ENCODE measurements around the gene PLA2G4D. TPM values are rescaled to one million over a fixed set of nuclear protein-coding genes. Genes with fewer than 3 reads are reported as not detected.

PLA2G4D gene
- total and polyA plus RNA-seq, 2 donors, result 0.28 to 2.7 TPM

GRCh38 chr15:42082823-42083604 is 11.3 kb downstream of the PLA2G4D start:
- H3K27me3 ChIP-seq (ENCODE audit: control insufficient read depth in 2 of 2, insufficient read depth in 1 of 2, low read length in 1 of 2), result peaks cover 0 to 2% of the 10 kb centered on the region in 2 donors
- no peak overlapping the region for H3K4me3 ChIP-seq (ENCODE audit: low read length in 2 of 2)
- H3K36me3 ChIP-seq (ENCODE audit: control insufficient read depth in 2 of 2, insufficient read depth in 2 of 2, low read length in 1 of 2), result no peaks in the 10 kb centered on the region
- no peak for DNase-seq (ENCODE audit: low read depth in 6 of 9, low spot score in 9 of 9)
- no peak overlapping the region for H3K27ac ChIP-seq (ENCODE audit: low read depth in 1 of 2, low read length in 1 of 2)
- WGBS, result 94% methylated on average over 17 of the region's 17 CpGs
- H3K4me1 ChIP-seq (ENCODE audit: control insufficient read depth in 2 of 2, insufficient read depth in 2 of 2, low read length in 2 of 2), result peaks cover 0 to 15% of the 10 kb centered on the region in 2 donors
- H3K9me3 ChIP-seq (ENCODE audit: control insufficient read depth in 2 of 2, insufficient read depth in 1 of 2, low read length in 1 of 2), result peaks cover 0 to 5% of the 10 kb centered on the region in 2 donors

- DNase-seq (ENCODE audit: low read depth in 6 of 9, low spot score in 9 of 9), result no peak
- H3K4me3 ChIP-seq (ENCODE audit: low read length in 2 of 2), result no peak overlapping the region
- no peak overlapping the region for H3K27ac ChIP-seq (ENCODE audit: low read depth in 1 of 2, low read length in 1 of 2)
- WGBS, result 93% methylated on average over 1 of the region's 1 CpG
- peaks cover 0 to 15% of the 10 kb centered on the region in 2 donors for H3K4me1 ChIP-seq (ENCODE audit: control insufficient read depth in 2 of 2, insufficient read depth in 2 of 2, low read length in 2 of 2)
- no peaks in the 10 kb centered on the region for H3K36me3 ChIP-seq (ENCODE audit: control insufficient read depth in 2 of 2, insufficient read depth in 2 of 2, low read length in 1 of 2)
- peaks cover 0 to 2% of the 10 kb centered on the region in 2 donors for H3K27me3 ChIP-seq (ENCODE audit: control insufficient read depth in 2 of 2, insufficient read depth in 1 of 2, low read length in 1 of 2)
- H3K9me3 ChIP-seq (ENCODE audit: control insufficient read depth in 2 of 2, insufficient read depth in 1 of 2, low read length in 1 of 2), result peaks cover 0 to 5% of the 10 kb centered on the region in 2 donors
Observed at GRCh38 chr15:42082141-42082540, 12.2 kb downstream of the PLA2G4D start.

GRCh38 chr15:42080919-42081830 is 13.2 kb downstream of the PLA2G4D start:
- Histone ChIP-seq H3K4me3 (ENCODE audit: low read length in 2 of 2) (no peak overlapping the region), H3K27me3 (ENCODE audit: control insufficient read depth in 2 of 2, insufficient read depth in 1 of 2, low read length in 1 of 2) (peaks cover 0 to 2% of the 10 kb centered on the region in 2 donors), H3K4me1 (ENCODE audit: control insufficient read depth in 2 of 2, insufficient read depth in 2 of 2, low read length in 2 of 2) (peaks cover 0 to 15% of the 10 kb centered on the region in 2 donors), H3K27ac (ENCODE audit: low read depth in 1 of 2, low read length in 1 of 2) (no peak overlapping the region), H3K36me3 (ENCODE audit: control insufficient read depth in 2 of 2, insufficient read depth in 2 of 2, low read length in 1 of 2) (no peaks in the 10 kb centered on the region), H3K9me3 (ENCODE audit: control insufficient read depth in 2 of 2, insufficient read depth in 1 of 2, low read length in 1 of 2) (peaks cover 0 to 5% of the 10 kb centered on the region in 2 donors)
- DNase-seq (ENCODE audit: low read depth in 6 of 9, low spot score in 9 of 9), result no peak
- WGBS, result 86% methylated on average over 11 of the region's 11 CpGs

- peaks cover 0 to 2% of the 10 kb centered on the region in 2 donors for H3K27me3 ChIP-seq (ENCODE audit: control insufficient read depth in 2 of 2, insufficient read depth in 1 of 2, low read length in 1 of 2)
Observed at GRCh38 chr15:42080186-42080918, 14.0 kb downstream of the PLA2G4D start.

GRCh38 chr15:42079401-42079908 is 14.9 kb downstream of the PLA2G4D start:
- 92% methylated on average over 31 of the region's 31 CpGs for WGBS
- no peaks in the 10 kb centered on the region for H3K36me3 ChIP-seq (ENCODE audit: control insufficient read depth in 2 of 2, insufficient read depth in 2 of 2, low read length in 1 of 2)
- H3K4me3 ChIP-seq (ENCODE audit: low read length in 2 of 2), result no peak overlapping the region
- H3K27me3 ChIP-seq (ENCODE audit: control insufficient read depth in 2 of 2, insufficient read depth in 1 of 2, low read length in 1 of 2), result peaks cover 0 to 2% of the 10 kb centered on the region in 2 donors
- peaks cover 0 to 7% of the 10 kb centered on the region in 2 donors for H3K4me1 ChIP-seq (ENCODE audit: control insufficient read depth in 2 of 2, insufficient read depth in 2 of 2, low read length in 2 of 2)
- H3K27ac ChIP-seq (ENCODE audit: low read depth in 1 of 2, low read length in 1 of 2), result no peak overlapping the region
- DNase-seq (ENCODE audit: low read depth in 6 of 9, low spot score in 9 of 9), result no peak
- H3K9me3 ChIP-seq (ENCODE audit: control insufficient read depth in 2 of 2, insufficient read depth in 1 of 2, low read length in 1 of 2), result peaks cover 0 to 3% of the 10 kb centered on the region in 2 donors

More at GRCh38 chr15:42080186-42080918, 14.0 kb downstream of the PLA2G4D start:
- peaks cover 0 to 15% of the 10 kb centered on the region in 2 donors for H3K4me1 ChIP-seq (ENCODE audit: control insufficient read depth in 2 of 2, insufficient read depth in 2 of 2, low read length in 2 of 2)
- WGBS, result 70% methylated on average over 18 of the region's 18 CpGs
- DNase-seq (ENCODE audit: low read depth in 6 of 9, low spot score in 9 of 9), result no peak
- H3K9me3 ChIP-seq (ENCODE audit: control insufficient read depth in 2 of 2, insufficient read depth in 1 of 2, low read length in 1 of 2), result peaks cover 0 to 5% of the 10 kb centered on the region in 2 donors
- no peaks in the 10 kb centered on the region for H3K36me3 ChIP-seq (ENCODE audit: control insufficient read depth in 2 of 2, insufficient read depth in 2 of 2, low read length in 1 of 2)
- no peak overlapping the region for H3K4me3 ChIP-seq (ENCODE audit: low read length in 2 of 2)
- H3K27ac ChIP-seq (ENCODE audit: low read depth in 1 of 2, low read length in 1 of 2), result no peak overlapping the region

GRCh38 chr15:42078903-42079302 is 15.5 kb downstream of the PLA2G4D start:
- Histone ChIP-seq H3K27ac (ENCODE audit: low read depth in 1 of 2, low read length in 1 of 2) (no peak overlapping the region), H3K4me1 (ENCODE audit: control insufficient read depth in 2 of 2, insufficient read depth in 2 of 2, low read length in 2 of 2) (peaks cover 0 to 4% of the 10 kb centered on the region in 2 donors), H3K27me3 (ENCODE audit: control insufficient read depth in 2 of 2, insufficient read depth in 1 of 2, low read length in 1 of 2) (peaks cover 0 to 2% of the 10 kb centered on the region in 2 donors), H3K36me3 (ENCODE audit: control insufficient read depth in 2 of 2, insufficient read depth in 2 of 2, low read length in 1 of 2) (no peaks in the 10 kb centered on the region), H3K4me3 (ENCODE audit: low read length in 2 of 2) (no peak overlapping the region), H3K9me3 (ENCODE audit: control insufficient read depth in 2 of 2, insufficient read depth in 1 of 2, low read length in 1 of 2) (no peaks in the 10 kb centered on the region)
- WGBS, result 90% methylated on average over 1 of the region's 1 CpG
- no peak for DNase-seq (ENCODE audit: low read depth in 6 of 9, low spot score in 9 of 9)

- Histone ChIP-seq H3K4me3 (ENCODE audit: low read length in 2 of 2) (no peak overlapping the region), H3K27ac (ENCODE audit: low read depth in 1 of 2, low read length in 1 of 2) (no peak overlapping the region), H3K36me3 (ENCODE audit: control insufficient read depth in 2 of 2, insufficient read depth in 2 of 2, low read length in 1 of 2) (no peaks in the 10 kb centered on the region), H3K4me1 (ENCODE audit: control insufficient read depth in 2 of 2, insufficient read depth in 2 of 2, low read length in 2 of 2) (peaks cover 0 to 4% of the 10 kb centered on the region in 2 donors), H3K9me3 (ENCODE audit: control insufficient read depth in 2 of 2, insufficient read depth in 1 of 2, low read length in 1 of 2) (no peaks in the 10 kb centered on the region), H3K27me3 (ENCODE audit: control insufficient read depth in 2 of 2, insufficient read depth in 1 of 2, low read length in 1 of 2) (peaks cover 0 to 2% of the 10 kb centered on the region in 2 donors)
- DNase-seq (ENCODE audit: low read depth in 6 of 9, low spot score in 9 of 9), result no peak
- WGBS, result 92% methylated on average over 3 of the region's 3 CpGs
Observed at GRCh38 chr15:42077689-42078088, 16.7 kb downstream of the PLA2G4D start.

GRCh38 chr15:42073418-42073817 is 20.9 kb downstream of the PLA2G4D start:
- Histone ChIP-seq H3K36me3 (ENCODE audit: control insufficient read depth in 2 of 2, insufficient read depth in 2 of 2, low read length in 1 of 2) (no peaks in the 10 kb centered on the region), H3K27me3 (ENCODE audit: control insufficient read depth in 2 of 2, insufficient read depth in 1 of 2, low read length in 1 of 2) (no peaks in the 10 kb centered on the region), H3K27ac (ENCODE audit: low read depth in 1 of 2, low read length in 1 of 2) (no peak overlapping the region), H3K4me3 (ENCODE audit: low read length in 2 of 2) (no peak overlapping the region), H3K9me3 (ENCODE audit: control insufficient read depth in 2 of 2, insufficient read depth in 1 of 2, low read length in 1 of 2) (peaks cover 0 to 3% of the 10 kb centered on the region in 2 donors), H3K4me1 (ENCODE audit: control insufficient read depth in 2 of 2, insufficient read depth in 2 of 2, low read length in 2 of 2) (peaks cover 0 to 4% of the 10 kb centered on the region in 2 donors)
- no peak for DNase-seq (ENCODE audit: low read depth in 6 of 9, low spot score in 9 of 9)
- 97% methylated on average over 6 of the region's 6 CpGs for WGBS
